ENCODE results near the gene MDM2.

The MDM2 gene

GRCh38 chr12:68775121-68775630, 32.8 kb upstream of the MDM2 start:
- no peak for TF ChIP-seq CTCF (IDR thresholded peaks at IDR 0.05; ENCODE audit: extremely low read depth, missing control alignments)
- DNase-seq (ENCODE audit: low spot score) = no peak

- TF ChIP-seq CTCF (IDR thresholded peaks at IDR 0.05; ENCODE audit: extremely low read depth, missing control alignments) = no peak
Observed at GRCh38 chr12:68776976-68777610, 30.9 kb upstream of the MDM2 start.

GRCh38 chr12:68779280-68779679, 28.7 kb upstream of the MDM2 start:
- DNase-seq (ENCODE audit: low spot score) = no peak
- TF ChIP-seq CTCF (IDR thresholded peaks at IDR 0.05; ENCODE audit: extremely low read depth, missing control alignments) = no peak

More at GRCh38 chr12:68776976-68777610, 30.9 kb upstream of the MDM2 start:
- DNase-seq (ENCODE audit: low spot score) = no peak

- no peak for TF ChIP-seq CTCF (IDR thresholded peaks at IDR 0.05; ENCODE audit: extremely low read depth, missing control alignments)
- no peak for DNase-seq (ENCODE audit: low spot score)
Observed at GRCh38 chr12:68780731-68781130, 27.2 kb upstream of the MDM2 start.

- TF ChIP-seq CTCF (IDR thresholded peaks at IDR 0.05; ENCODE audit: extremely low read depth, missing control alignments) = no peak
- DNase-seq (ENCODE audit: low spot score) = no peak
Observed at GRCh38 chr12:68781728-68782127, 26.2 kb upstream of the MDM2 start.

GRCh38 chr12:68784015-68784414, 24.0 kb upstream of the MDM2 start:
- no peak for TF ChIP-seq CTCF (IDR thresholded peaks at IDR 0.05; ENCODE audit: extremely low read depth, missing control alignments)
- DNase-seq (ENCODE audit: low spot score) = no peak

GRCh38 chr12:68785358-68785757, 22.6 kb upstream of the MDM2 start:
- no peak for DNase-seq (ENCODE audit: low spot score)
- TF ChIP-seq CTCF (IDR thresholded peaks at IDR 0.05; ENCODE audit: extremely low read depth, missing control alignments) = no peak

Data from GM20000 (cell line).